ENCODE measurements around the gene SAP30L.

DNA sequence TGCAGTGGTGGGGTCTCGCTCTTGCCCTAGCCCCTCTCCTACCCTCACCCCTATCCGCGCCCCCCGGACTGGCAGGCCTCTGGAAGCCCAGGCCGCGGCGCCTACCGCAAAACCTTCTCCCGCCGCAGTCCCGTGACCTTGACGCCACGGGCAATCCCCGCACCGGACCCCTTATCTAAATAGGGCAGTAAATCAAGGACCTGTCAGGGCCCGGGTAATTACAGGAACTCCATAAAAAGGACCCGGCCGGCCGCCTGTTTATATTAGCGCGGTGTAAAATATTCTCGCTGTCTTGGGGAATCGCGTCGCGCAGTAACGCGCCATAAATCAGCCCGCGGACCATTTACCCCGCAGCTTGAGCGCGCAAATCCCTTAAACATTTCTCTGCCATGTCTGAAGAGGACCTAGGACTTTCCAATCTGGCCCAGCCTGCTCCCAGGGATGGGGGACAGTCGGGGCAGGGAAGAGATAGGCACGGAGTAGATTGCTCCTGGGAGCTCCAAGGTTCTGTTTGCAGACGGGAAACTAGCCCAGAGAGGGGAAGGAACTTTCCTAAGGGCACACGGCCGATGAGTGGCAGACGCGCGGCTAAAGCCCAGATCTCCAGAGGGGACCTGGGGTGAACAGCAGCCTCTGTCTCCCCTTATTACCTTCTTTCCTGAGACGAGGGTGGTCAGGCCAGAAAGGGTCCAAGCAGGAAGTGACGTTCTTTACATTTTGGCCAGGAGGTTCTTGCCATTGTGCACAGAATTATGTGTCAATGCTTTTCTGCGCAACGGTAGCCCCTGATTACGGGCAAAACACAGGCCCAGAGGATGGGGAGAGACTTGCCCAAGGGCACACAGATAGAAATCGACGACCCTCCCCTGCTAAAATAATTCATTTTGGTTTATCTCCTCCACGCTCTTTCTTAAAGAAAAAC, 37.0 kb downstream of the SAP30L start:
- TF ChIP-seq, protein P1, sequence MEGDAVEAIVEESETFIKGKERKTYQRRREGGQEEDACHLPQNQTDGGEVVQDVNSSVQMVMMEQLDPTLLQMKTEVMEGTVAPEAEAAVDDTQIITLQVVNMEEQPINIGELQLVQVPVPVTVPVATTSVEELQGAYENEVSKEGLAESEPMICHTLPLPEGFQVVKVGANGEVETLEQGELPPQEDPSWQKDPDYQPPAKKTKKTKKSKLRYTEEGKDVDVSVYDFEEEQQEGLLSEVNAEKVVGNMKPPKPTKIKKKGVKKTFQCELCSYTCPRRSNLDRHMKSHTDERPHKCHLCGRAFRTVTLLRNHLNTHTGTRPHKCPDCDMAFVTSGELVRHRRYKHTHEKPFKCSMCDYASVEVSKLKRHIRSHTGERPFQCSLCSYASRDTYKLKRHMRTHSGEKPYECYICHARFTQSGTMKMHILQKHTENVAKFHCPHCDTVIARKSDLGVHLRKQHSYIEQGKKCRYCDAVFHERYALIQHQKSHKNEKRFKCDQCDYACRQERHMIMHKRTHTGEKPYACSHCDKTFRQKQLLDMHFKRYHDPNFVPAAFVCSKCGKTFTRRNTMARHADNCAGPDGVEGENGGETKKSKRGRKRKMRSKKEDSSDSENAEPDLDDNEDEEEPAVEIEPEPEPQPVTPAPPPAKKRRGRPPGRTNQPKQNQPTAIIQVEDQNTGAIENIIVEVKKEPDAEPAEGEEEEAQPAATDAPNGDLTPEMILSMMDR (optimal IDR thresholded peaks at IDR 0.05 in 1 of 3, IDR thresholded peaks at IDR 0.05 in 1 of 3, conservative IDR thresholded peaks at IDR 0.05 in 1 of 3; ENCODE audit: extremely low read depth in 1 of 3, insufficient read depth in 2 of 3, low read length in 3 of 3) = no peak
- no peak for TF ChIP-seq EZH2 (IDR thresholded peaks at IDR 0.05; ENCODE audit: low read length)

Data from keratinocyte (primary cell).